ENCODE data around the gene CTDSPL. TPM values are rescaled to one million over a fixed set of nuclear protein-coding genes. Genes with fewer than 3 reads are reported as not detected.

The CTDSPL gene
- total RNA-seq, 1 experiment from 2014 or later: 14.0 TPM

- no peak overlapping the region for H3K4me3 ChIP-seq (ENCODE audit: low read depth, low read length, poor library complexity, severe bottlenecking)
- H3K36me3 ChIP-seq (ENCODE audit: insufficient read depth, low read length, poor library complexity, severe bottlenecking): no peaks in the 10 kb centered on the region
- peak; percentile 11 for DNase-seq (ENCODE audit: low spot score)
- H3K4me1 ChIP-seq (ENCODE audit: insufficient read depth, low read length, poor library complexity, severe bottlenecking): peaks cover 3% of the 10 kb centered on the region
- ChIA-PET CTCF (no interaction called here), POLR2A (ENCODE audit: low non-redundant PET) (no interaction called here)
- intact Hi-C loops (cut with micrococcal nuclease; ENCODE audit: unreplicated experiment): no loop called here
- TF ChIP-seq EZH2 (IDR thresholded peaks at IDR 0.05; ENCODE audit: borderline replicate concordance, low read depth, low read length, poor library complexity, severe bottlenecking) (no peak), CTCF (conservative IDR thresholded peaks at IDR 0.05; ENCODE audit: low read depth, low read length) (no peak)
- no peak overlapping the region for H3K27ac ChIP-seq (ENCODE audit: low read depth, low read length, poor library complexity, severe bottlenecking)
- no peaks in the 10 kb centered on the region for H3K9me3 ChIP-seq (ENCODE audit: low read depth, low read length, poor library complexity, severe bottlenecking)
- H3K27me3 ChIP-seq (replicated peaks; ENCODE audit: insufficient read depth, low read depth, low read length, poor library complexity): no peaks in the 10 kb centered on the region
- no TSS peak for BruUV-seq (replicated peaks)
These were observed 36.7 kb upstream of the CTDSPL start for GRCh38 chr3:37824954-37825328.

GRCh38 chr3:37825744-37826400 lies 35.8 kb upstream of the CTDSPL start:
- CTCF ChIA-PET: no interaction called here
- Histone ChIP-seq H3K4me3 (ENCODE audit: low read depth, low read length, poor library complexity, severe bottlenecking) (no peak overlapping the region), H3K4me1 (ENCODE audit: insufficient read depth, low read length, poor library complexity, severe bottlenecking) (peaks cover 3% of the 10 kb centered on the region), H3K27me3 (replicated peaks; ENCODE audit: insufficient read depth, low read depth, low read length, poor library complexity) (no peaks in the 10 kb centered on the region), H3K27ac (ENCODE audit: low read depth, low read length, poor library complexity, severe bottlenecking) (no peak overlapping the region), H3K36me3 (ENCODE audit: insufficient read depth, low read length, poor library complexity, severe bottlenecking) (no peaks in the 10 kb centered on the region), H3K9me3 (ENCODE audit: low read depth, low read length, poor library complexity, severe bottlenecking) (no peaks in the 10 kb centered on the region)
- no peak for DNase-seq (ENCODE audit: low spot score)
- no TSS peak for BruUV-seq (replicated peaks)
- TF ChIP-seq CTCF (conservative IDR thresholded peaks at IDR 0.05; ENCODE audit: low read depth, low read length): no peak
- no peak for TF ChIP-seq EZH2 (IDR thresholded peaks at IDR 0.05; ENCODE audit: borderline replicate concordance, low read depth, low read length, poor library complexity, severe bottlenecking)
- POLR2A ChIA-PET (ENCODE audit: low non-redundant PET): no interaction called here
- intact Hi-C loops (cut with micrococcal nuclease; ENCODE audit: unreplicated experiment): no loop called here

GRCh38 chr3:37826502-37826901 lies 35.2 kb upstream of the CTDSPL start:
- intact Hi-C loops (cut with micrococcal nuclease; ENCODE audit: unreplicated experiment): no loop called here
- CTCF ChIA-PET: no interaction called here

More at GRCh38 chr3:37826502-37826901, 35.2 kb upstream of the CTDSPL start:
- BruUV-seq (replicated peaks): no TSS peak
- TF ChIP-seq CTCF (conservative IDR thresholded peaks at IDR 0.05; ENCODE audit: low read depth, low read length): no peak
- no peak for TF ChIP-seq EZH2 (IDR thresholded peaks at IDR 0.05; ENCODE audit: borderline replicate concordance, low read depth, low read length, poor library complexity, severe bottlenecking)
- DNase-seq (ENCODE audit: low spot score): no peak
- peaks cover 3% of the 10 kb centered on the region for H3K4me1 ChIP-seq (ENCODE audit: insufficient read depth, low read length, poor library complexity, severe bottlenecking)
- H3K9me3 ChIP-seq (ENCODE audit: low read depth, low read length, poor library complexity, severe bottlenecking): no peaks in the 10 kb centered on the region
- no peaks in the 10 kb centered on the region for H3K36me3 ChIP-seq (ENCODE audit: insufficient read depth, low read length, poor library complexity, severe bottlenecking)
- no peak overlapping the region for H3K27ac ChIP-seq (ENCODE audit: low read depth, low read length, poor library complexity, severe bottlenecking)
- H3K4me3 ChIP-seq (ENCODE audit: low read depth, low read length, poor library complexity, severe bottlenecking): no peak overlapping the region
- POLR2A ChIA-PET (ENCODE audit: low non-redundant PET): no interaction called here
- H3K27me3 ChIP-seq (replicated peaks; ENCODE audit: insufficient read depth, low read depth, low read length, poor library complexity): no peaks in the 10 kb centered on the region

Measured in A673 (cell line).